ENCODE data around the gene NT5C.
"Not testable (repeated sequence)": the region's sequence is repeated elsewhere in the genome, so short reads cannot be mapped to it uniquely, and the experiment has no call there.

NT5C gene

DNA sequence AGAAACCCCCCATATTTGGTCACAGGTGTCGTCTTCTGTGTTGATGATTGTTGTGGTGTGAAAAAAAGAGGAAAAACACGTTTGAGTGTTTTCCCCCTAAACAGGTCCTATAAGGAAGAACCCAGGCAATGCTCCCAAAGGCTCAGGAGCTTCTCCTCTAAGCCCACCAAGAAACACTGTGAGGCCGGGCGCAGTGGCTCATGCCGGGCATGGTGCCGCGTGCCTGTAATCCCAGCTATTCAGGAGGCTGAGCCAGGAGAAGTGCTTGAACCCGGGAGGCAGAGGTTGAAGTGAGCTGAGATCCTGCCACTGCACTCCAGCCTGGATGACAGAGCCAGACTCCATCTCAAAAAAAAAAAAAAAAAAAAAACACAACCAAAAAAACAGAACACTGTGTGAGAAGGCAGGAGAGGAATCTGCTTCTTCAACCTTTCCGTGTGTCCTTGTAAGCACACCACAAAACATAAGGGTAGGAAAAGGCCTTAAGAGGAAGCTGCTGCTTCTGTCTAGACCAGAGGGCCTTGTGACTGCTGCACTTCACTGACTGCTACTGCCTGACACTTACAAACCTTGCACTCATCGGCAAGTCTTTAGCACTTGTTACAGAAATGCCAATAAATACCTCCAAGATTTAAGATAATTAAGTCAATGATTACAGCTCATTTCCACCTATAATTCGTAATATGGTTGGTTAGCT lies 13.4 kb upstream of the NT5C start:
- no peak for DNase-seq (ENCODE audit: low read depth)

DNA sequence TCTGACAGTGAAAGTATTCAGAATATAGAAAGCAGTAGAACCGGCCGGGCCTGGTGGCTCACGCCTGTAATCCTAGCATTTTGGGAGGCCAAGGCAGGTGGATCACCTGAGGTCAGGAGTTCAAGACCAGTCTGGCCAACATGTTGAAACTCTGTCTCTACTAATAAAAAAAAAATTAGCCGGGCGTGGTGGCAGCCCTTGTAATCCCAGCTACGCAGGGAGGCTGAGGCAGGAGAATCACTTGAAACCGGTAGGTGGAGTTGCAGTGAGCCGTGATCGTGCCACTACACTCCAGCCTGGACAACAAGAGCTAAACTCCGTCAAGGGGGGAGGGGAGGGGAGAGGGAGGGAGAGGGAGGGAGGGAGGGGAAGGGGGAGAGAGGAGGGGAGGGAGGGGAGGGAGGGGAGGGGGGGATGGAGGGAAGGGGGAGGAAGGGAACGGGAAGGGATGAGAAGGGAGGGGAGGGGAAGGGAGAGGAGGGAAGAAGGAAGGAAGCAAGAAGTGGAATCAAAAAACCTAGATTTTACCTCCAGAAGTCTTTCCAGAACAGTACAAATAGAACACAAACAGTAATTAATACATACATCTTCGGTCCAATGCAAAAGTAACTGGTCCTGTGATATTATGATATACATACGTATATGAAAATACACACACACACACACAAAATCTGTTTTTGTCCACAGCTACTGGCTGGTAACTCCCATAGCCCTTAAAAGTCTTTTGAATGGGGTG lies 10.9 kb upstream of the NT5C start:
- DNase-seq (ENCODE audit: low read depth), result no peak

DNA sequence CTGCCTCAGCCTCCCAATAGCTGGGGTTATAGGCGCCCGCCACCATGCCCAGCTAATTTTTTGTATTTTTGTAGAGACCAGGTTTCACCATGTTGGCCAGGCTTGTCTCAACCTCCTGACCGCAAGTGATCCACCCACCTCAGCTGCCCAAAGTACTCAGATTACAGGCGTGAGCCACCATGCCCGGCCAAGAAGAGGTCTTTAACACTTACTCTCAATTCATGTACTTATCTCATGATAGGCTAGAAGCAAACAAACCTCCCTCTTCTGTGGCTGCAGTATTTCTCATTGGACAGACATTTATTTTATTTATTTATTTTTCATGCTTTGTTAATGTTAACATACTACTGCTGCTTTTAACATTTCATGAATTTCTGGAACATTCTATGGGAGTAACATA lies 7.0 kb upstream of the NT5C start:
- DNase-seq (ENCODE audit: low read depth), result no peak

DNA sequence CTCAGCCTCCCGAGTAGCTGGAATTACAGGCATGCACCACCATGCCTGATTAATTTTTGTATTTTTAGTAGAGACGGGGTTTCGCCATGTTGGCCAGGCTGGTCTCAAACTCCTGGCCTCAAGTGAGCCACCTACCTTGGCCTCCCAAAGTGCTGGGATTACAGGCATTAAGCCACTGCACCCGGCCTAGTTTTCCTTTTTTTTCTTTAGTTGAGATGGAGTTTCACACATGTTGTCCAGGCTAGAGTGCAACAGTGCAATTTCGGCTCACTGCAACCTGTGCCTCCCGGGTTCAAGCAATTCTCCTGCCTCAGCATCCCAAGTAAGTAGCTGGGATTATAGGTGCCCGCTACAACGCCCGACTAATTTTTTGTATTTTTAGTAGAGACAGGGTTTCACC lies 6.2 kb upstream of the NT5C start:
- DNase-seq (ENCODE audit: low read depth), result not testable (repeated sequence)

DNA sequence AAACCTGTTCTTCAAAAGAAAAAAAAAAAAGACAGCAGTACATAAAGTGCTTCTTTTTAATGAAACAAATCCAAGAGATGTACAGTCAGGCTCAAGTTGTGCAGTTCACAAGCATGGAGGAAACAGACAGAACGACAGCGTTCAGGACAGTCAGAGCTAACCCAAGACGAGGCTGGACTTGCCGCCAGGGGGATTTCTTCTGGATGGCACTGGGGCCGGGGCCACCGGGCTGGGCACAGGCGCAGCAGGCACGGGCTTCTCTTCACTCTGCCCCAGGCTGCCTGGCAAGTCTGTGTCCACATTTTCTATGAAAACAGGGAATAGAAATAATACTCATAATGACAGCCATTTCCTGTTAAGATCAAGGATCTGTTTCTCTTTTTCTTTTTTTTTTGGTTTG lies 4.4 kb upstream of the NT5C start:
- DNase-seq (ENCODE audit: low read depth), result no peak

DNA sequence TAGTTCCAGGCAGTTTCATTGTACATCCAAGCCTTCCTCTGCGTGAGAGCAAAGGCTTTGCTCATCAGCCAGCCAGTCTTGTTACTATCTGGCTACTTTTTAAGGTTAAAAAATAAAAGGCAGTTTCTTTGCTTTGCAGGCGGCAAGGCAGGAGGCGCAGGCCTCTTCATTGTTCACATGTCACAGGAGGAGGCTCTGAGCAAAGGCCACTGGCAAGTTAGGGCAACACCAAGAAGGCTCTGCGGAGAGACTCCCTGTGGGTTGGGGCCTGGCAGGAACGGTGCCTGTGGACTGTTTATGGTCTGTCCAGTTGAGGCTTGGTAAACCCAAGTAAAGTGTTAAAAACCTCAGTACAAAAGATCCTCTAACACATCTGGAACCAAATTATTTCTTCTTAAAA lies 3.9 kb upstream of the NT5C start:
- no peak for DNase-seq (ENCODE audit: low read depth)

DNA sequence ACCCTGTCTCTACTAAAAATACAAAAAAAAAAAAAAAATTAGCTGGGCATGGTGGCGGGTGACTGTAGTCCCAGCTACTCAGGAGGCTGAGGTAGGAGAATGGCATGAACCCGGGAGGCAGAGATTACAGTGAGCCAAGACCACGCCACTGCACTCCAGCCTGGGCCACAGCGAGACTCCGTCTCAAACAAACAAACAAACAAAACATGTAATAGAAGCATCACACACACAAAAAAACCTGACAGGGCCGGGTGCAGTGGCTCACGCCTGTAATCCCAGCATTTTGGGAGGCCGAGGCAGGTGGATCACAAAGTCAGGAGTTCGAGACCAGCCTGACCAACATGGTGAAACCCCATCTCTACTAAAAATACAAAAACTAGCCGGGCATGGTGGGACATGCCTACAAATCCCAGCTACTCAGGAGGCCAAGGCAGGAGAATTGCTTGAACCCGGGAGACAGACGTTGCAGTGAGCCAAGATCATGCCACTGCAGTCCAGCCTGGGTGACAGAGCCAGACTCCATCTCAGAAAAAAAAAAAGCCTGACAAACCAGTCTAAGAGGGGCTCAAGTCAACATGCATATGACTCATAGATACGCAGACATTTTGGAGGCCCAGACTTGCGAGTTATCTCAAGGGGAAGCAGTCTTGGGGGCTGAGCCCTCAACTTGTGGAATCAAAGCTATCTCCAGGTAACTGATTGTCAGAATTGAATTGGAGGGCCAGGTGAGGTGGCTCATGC lies 2.2 kb upstream of the NT5C start:
- DNase-seq (ENCODE audit: low read depth), result not testable (repeated sequence)

DNA sequence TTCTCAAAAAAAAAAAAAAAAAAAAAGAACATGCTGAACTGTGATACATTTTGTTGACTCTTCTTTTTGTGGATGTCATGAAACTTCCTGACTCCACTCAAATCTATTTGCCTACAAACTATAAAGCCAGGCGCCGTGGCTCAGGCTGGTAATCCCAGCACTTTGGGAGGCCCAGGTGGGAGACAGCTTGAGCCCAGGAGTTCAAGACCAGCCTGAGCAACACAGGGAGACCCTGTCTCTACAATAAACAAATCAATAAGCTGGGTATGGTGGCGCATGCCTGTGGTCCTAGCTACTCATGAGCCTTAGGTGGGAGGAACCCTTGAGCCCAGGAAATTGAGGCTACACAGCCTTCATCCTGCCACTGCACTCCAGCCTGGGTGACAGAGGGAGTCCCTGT lies 1.5 kb upstream of the NT5C start:
- no peak for DNase-seq (ENCODE audit: low read depth)

DNA sequence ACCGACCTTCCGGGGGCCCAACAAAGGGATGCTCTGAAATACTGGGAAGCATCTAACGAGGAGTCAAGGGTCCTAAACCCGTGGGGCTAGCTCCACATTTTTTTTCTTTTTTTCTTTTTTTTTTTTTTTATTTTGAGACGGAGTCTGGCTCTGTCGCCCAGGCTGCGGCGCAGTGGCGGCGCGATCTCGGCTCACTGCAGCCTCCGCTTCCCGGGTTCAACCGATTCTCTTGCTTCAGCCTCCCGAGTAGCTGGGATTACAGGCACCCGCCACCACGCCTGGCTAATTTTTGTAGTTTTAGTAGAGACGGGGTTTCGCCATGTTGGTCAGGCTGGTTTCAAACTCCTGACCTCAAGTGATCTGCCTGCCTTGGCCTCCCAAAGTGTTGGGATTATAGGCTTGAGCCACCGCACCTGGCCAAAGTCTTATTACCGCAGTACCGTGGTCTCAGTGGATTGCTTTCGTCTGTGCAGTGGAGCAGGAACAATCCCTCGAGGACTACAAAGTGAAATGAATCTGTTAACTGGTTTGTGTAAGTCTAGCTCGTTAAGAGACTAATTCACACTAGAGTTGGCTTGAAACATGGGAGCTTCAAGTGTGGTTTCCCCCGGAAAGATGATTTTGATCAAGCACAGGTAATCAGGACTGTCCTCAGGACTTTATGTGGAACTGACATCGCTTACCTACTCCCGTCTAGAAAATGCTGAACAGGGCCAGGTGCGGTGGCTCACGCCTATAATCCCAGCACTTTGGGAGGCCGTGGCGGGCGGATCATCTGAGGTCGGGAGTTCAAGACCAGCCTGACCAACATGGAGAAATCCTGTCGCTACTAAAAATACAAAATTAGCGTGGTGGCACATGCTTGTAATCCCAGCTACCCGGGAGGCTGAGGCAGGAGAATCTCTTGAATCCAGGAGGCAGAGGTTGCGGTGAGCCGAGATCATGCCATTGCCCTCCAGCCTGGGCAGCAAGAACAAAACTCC lies 767 bp upstream of the NT5C start:
- DNase-seq (ENCODE audit: low read depth), result not testable (repeated sequence)

DNA sequence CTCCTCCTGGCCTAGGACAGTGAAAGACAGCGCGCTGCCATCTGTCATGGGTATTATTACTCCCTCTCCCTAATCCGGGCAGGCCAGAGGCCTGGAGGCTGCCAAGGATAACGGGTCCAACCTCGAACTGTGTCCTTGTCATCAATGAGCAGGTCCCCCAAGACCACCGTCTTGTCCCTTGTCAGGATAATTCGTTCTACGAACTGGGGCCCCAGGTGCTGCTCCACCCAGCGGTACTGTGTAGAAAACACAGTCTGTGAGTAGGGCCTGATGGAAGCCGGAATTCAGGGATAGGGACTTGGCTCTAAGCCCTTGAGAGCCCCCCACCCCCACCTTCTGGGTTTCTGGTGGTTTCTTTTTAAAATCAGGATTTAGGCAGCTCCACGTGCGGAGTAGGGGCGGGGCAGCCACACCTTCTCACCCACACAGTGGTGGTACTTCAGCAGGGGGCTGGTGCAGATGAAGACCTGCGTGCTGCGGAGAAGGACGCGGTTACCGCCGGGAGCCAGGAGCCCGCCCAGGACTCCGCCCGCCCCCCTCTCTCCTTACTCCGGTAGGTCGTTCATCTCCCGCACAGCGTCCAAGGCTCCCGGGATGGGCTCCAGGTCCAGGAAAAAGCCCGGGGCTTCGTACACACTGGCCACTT lies 787 bp downstream of the NT5C start:
- peak; percentile 46 for DNase-seq (ENCODE audit: low read depth)

DNA sequence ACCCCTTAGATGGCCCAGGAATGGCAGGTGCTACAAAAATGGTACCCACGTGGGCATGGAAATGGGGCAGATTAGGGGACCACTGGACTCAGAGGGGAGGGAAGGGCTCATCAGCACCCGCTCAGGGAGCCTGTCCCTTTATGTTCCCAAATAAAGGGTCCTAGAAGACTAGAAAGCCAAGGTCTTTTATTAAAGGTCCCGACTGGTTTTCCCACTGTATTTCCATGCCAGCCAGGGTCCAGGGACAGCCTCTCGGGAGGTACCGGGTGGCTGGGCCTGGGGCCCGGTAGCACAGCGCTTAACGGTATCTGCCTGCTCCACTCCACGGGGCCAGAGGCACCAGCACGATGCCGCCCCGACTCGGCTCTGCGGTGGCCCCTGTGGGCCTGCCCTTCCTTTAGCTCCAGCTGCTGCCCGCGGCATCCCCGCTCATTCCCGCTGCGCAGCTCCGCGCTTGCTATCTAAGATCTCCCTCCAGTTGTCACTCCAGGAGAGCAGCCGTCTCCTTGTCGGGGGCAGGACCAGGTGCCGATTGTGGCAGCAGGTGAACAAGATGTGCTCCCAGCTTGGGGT lies 1.4 kb downstream of the NT5C start:
- no peak for DNase-seq (ENCODE audit: low read depth)

DNA sequence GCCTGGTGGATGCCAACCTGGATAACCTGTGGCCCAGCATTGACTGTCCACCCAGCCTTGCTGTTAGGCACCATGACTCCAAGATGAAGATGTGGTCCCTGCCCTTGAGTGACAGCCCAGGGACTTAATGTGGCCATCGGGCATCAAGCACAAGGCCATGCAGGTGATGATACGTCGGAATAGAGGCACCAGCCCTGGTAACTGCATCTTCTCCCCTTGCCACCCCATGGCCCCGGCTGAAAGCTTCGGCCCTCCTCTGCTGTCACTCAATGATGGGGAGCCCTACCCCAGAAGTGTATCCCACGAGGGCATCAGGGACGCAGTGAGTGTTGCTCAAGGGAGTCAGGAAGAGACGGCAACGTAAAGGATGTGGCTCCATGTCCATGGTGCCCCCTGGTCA lies 2.0 kb downstream of the NT5C start:
- DNase-seq (ENCODE audit: low read depth), result no peak

DNA sequence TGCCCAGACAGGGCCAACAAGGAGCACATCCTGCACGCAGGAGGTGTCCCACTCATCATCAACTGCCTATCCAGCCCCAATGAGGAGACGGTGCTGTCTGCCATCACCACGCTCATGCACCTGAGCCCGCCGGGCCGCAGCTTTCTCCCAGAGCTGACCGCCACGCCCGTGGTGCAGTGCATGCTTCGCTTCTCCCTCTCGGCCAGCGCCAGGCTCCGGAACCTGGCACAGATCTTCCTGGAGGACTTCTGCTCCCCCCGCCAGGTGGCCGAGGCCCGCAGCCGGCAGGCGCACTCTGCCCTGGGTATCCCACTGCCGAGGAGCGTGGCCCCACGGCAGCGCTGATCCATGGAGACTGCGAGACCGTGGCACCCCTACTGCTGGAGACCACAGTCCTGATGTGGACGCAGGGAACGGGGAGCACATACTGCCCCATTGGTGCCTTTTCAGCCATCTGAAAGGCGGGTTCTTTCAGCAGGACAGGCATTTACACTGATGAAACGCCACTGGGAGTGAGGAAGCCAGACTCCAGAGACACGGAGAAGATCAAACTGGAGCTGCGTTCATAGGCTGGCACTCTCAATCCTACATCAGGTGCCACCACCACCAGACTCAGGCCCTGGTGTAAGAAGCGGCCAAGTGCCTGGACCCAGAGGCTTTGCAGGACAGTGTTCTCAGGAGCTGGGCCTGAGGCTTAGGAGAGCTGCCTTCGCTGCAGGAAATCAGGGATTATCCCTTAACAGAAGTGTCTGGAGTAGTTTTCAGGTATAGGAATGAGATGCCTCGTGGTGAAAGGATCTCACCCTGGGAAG lies 2.6 kb downstream of the NT5C start:
- no peak for DNase-seq (ENCODE audit: low read depth)

DNA sequence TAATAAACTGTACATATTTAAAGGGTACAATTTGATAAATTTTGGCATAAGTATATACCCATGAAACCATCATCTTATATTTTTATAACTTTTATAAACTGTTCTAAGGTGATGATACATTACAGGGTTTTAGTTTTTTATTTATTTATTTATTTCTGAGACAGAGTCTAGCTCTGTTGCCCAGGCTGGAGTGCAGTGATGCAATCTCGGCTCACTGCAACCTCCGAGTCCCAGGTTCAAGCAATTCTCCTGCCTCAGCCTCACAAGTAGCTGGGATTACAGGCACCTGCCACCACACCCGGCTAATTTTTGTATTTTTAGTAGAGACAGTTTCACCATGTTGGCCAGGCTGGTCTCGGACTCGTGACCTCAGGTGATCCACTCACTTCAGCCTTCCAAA lies 3.6 kb downstream of the NT5C start:
- not testable (repeated sequence) for DNase-seq (ENCODE audit: low read depth)

DNA sequence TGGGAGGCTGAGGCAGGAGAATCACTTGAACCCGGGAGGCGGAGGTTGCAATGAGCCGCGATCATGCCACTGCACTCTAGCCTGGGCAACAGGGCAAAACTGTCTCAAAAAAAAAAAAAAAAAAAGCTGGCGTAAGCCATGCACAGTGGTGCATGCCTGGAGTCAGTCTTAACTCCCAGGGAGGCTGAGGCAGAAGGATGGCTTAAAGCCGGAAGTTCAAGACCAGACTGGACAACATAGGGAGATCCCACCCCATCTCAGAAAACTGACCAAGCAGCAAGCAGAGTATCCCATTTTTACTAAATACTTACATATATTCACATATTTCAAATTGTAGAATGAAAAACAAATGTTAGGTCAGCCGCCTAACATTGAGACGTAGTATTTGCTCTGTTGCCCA lies 4.6 kb downstream of the NT5C start:
- no peak for DNase-seq (ENCODE audit: low read depth)

DNA sequence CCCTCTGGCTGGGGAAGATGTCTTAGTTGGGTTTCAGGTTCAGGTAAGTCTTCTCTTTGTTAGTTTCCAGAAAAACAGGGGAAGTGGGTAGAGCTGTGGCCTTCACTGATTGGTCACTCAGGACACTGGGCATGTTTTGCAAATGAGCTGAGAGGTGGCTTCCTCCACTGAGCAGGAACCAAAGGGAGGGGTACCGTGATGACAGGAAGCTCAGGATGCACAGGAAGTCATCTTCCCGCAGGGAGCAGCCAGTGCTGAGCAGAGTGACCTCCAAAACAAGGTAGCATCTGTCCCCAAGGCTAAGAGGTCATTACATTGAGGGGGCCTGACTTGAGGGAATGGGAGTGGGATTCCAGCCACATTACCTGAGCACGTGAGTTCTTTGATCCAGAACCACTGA lies 5.6 kb downstream of the NT5C start:
- no peak for DNase-seq (ENCODE audit: low read depth)

DNA sequence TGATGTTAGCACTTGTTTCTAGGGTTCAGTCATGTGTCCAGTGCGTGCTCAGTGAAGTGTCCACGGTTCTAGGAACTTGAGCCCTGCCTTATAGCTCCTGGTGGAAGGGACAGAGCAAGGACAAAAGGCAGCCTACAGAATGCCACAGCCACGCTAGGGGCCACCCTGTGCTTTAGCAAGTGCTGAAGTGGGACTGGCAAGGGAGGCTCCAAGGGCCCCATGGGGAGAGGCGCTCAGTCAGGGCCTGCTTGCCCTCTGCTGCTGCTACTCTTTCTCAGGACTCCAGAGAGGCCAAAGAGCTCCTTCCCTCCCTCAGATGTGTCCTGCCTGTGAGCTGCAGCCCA lies 6.8 kb downstream of the NT5C start:
- no peak for DNase-seq (ENCODE audit: low read depth)

DNA sequence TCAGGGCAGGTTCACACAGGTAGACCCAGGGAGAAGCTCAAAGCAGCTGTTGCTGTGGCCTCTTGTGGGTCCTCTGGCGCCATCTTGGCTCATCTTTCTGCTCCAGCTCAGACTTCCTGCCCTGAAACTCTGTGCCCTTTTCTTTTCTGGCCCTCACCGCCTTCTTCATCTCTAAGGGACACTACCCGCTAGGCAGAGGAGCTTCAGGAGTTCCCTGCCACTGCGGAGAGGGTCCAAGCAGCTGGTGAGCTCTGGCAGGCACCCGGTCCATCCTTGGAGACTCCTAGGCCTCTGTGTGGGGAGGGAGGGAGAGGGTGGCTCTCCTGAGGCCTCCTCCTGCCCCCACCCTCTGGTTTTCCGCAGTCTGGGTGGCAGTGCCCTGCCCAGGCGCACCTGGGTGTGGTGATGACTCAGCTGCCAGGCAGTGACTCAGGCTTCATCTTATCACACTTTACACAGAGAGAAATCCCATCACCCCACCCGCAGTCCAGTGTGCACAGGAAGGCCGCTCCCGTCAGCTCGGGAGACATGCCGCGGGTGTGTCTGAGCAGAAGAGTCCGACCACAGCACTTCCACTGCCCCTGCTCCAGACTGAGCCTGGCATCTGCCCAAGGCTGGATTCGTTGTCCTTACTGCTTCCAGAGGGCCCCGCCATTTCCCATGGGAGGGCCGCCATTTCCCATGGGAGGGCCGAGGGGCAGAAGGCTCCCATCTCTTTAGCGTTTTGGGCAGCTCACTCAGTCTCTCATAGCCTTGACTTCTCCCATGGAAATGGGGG lies 7.3 kb downstream of the NT5C start:
- DNase-seq (ENCODE audit: low read depth), result peak; percentile 46

DNA sequence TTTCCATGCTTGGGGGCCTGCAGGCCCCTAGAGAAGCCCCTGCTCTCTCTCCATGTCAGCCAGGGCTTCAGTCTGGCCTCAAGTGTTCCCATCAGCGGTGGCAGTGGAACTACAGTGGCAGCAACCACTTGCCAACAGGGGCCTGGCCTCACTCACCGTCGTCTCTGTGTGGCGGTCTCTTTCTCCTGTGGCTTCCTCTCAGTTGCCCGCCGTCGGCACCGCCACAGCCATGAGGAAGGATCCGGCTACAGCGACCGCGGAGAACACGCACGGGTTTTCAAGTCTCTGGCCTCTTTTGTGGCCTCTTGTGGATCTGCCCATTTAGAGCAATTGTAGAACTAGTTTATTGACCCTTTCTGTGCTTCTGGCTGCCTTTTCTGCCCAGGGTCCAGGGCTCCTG lies 13.2 kb downstream of the NT5C start:
- DNase-seq (ENCODE audit: low read depth), result no peak

DNA sequence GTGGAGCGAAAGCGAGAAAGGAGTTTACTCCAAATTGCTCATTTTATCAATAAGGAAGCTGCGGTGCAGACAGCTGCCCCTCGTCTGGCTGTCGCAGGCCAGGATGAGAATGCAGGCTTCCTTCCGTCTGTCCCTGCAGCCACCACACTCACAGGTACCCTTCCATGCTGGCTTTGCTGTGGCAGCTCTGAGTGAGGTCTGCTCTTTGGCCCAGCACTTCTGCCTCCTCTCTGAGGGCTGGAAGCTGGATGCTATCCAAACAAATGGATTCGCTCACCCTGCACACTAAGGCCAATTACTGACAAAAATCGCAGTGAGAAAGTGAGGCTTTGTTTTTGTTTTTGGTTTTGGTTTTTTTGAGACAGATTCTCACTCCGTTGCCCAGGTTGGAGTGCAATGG lies 14.8 kb downstream of the NT5C start:
- DNase-seq (ENCODE audit: low read depth), result no peak

All from activated T-cell treated with anti-CD3 and anti-CD28 coated beads for 24 hours (primary cell).